Measurements from ENCODE around the gene SHISAL1.

Gene SHISAL1

DNA sequence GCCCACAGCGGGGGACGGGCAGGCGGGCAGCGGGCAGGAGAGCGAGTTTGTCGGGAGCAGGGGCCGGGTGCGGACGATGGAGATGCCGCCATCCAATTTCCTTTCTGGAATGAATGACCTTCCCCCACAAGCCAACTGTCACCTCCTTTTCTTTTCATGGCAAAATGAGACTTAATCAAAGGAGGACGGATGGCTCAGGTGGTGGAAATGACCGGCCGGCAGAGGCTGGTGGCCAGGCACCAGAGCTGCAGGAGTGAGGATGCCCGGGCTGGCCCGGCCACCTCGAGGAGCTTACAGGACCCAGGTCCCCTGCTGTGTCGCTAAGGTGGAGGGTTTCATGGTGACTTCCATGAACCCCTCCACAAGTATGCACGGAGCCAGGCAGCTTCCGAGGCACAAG is 11.7 kb downstream of the SHISAL1 start:
- no peak for DNase-seq (ENCODE audit: low spot score)

DNA sequence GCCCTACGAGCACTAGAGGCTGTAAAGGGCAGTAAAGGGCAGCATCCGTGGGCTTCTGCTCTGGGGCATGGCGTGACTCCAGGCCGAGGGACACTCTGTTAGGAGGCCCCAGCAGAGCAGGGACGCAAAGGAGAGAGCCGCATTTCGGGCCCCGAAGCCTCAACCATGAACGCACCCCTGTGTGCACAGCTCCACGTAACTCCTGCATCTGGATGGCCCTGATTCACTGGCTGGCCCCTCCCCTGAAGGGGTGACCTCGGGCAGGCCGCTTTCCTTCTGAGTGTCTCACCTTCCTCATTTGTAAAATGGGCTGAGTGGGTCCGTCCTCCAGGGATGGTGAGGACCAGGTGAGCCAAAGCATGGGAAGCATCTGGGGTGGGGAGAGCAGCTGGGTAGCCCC is 13.6 kb downstream of the SHISAL1 start:
- no peak for DNase-seq (ENCODE audit: low spot score)

DNA sequence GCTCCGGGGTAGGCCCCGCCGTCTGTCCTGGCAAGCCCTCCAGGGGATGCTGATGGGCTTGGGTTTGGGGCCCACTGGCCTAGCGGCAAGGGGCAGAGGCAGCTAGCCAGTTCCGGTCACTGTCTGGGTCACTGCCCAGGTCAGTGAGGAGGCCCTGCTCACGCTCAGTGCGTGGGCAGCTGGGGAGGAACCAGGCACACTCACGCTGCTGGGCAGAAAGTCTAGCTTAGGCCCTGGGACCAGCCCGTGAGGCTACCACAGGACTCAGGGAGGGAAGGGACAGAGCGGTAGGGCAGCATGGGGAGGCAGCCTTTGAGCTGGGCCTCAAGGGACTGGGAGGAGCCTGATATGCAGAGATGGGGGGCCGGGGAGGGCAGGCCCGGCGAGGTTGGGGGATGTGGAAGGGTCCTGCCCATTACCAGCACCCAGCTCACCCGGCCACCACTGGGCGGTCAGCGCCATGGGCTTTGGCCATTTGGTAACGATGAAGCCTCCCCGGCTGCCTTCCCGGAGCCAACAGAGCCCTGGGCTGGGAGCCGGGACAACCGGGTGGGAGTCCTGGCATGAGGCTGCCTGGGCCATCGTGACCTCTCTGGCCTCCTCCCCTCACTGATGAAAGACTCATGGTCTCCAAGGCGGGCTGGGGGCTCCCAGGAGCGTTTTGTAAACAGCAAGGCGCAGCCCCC is 14.2 kb downstream of the SHISAL1 start:
- DNase-seq (ENCODE audit: low spot score), result no peak

DNA sequence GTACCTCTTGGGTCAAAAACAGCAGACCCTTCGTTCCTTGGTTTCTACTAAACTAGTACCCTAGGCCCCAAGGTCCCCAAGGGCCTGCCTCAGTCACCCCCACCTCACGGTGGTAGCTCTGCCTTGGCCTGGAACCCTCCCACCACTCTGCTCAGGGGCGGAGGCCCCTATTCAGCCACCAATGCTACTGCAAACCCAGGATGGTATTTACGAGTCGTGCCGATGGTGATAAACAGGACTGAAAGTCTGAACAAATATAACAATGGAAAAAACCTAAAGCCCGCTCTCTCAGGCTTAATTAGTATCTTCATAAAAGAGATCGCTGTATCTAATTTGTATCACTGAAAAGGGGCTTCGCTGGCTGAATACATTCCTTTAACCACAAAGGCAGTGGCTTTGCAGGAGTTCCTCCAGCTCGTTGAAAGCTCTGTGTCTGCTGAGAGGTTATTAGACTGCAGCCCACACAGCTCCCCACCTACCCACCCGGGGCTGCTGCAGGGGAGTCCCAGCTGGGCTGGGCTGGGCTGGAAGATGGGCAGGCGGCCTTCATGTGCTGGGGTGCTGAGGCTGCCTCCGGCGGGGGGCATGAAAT is 15.2 kb downstream of the SHISAL1 start:
- DNase-seq (ENCODE audit: low spot score), result no peak

DNA sequence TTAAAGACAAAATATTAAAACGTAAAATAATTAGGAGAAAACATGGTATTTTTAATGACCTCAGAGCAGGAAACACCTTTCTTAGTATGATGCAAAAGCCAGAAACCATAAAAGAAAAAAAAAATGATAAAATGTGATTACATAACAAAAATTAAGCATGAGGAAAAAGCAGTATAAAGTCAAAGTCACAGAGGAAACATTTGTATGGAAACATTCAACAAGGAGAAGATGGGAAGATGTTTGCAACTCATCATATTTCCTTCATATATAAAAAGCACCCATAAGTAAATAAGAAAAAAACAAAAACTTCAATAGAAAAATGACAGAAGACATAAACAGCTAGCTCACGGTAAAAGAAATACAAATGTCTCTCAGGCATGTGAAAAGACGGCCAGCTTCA is 17.3 kb downstream of the SHISAL1 start:
- DNase-seq (ENCODE audit: low spot score), result no peak

DNA sequence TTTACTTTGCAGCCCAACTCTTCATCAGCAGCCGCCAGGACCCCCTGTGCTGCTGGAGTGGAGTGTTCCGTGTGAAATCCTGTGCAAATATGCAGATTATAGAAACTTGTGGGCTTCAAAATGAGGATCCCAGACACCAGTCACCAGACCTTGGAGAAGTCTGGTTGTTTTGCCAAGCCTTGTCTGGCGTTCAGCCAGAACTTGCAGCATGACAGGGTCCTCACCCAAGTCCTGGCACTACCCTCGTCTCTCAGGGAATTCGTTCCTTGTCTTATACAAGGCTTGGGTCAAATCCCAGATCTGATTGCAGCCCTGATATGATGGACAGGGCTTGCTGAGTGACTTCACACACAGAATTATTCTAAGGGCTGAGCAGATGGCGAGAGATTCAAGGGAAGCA is 18.9 kb downstream of the SHISAL1 start:
- no peak for DNase-seq (ENCODE audit: low spot score)

DNA sequence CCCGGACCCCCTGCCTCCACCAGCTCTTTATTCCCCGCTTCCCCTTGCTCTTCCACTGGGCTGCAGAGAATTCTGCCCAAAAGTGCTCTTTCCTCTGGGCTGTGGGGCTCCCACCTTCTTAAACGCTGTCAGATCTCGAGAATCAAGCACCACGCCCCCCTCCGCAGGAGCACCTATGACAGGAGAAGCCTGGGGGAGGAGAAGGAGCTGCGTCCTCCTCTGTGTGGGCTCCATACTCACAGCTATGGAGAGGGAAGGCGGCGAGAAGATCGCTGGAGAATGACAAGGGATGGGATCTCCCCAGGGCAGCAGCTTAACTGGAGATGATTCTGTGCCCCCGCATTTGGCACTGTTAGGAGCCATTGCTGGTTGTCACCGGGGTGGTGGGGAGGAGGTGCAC is 19.7 kb downstream of the SHISAL1 start:
- no peak for DNase-seq (ENCODE audit: low spot score)

DNA sequence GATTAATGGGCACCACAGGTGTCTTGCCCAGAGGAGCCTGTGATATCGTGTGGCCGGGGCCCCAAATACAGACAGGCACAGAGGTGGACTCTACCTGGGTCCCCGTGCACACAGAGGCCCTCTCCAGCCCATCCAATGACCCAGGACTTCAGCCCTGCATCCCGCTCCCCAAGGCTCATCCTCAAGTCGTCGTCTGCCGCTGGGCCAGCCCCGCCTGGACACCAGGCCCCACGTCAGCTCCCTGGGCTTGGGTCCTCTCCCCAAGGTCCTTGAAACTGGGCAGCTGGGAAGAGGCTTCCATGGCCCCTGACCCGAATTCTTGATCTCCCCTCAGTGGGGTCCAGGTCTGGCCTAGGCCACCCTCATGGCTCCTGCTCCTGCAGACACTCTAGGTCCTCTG is 20.2 kb downstream of the SHISAL1 start:
- DNase-seq (ENCODE audit: low spot score), result no peak

DNA sequence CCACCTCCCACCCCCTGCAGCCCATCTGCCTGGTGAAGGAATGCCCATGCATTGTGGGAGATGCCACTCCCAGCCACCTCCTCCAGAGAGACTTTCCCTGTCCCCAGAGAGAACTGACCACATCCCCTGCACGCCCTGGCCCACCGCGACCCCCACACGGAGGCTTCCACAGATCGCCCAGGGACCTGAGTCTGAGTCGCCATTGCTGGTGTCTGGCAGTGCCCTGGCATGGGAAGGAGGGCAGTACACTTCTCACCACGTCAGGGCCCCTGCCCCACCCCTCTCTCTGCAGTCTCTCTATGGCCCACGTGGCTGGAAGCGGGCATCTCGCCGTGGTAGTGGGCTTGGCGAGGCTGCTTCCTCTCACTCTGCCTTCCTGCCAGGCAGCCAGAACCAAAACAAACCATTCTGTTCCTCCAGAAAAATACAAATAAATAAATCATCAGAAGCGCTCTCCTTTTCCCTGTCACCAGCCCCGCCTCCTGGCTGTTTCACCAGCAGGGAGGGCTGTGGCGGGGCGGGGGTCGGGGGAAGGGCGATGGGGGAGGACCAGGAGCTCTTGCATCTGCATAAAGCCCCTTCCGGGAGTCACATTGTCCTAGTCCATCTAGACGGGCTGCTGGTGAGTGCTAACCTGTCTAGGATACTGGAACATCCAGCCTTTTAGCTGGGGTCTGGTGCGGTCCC is 20.9 kb downstream of the SHISAL1 start:
- no peak for DNase-seq (ENCODE audit: low spot score)

DNA sequence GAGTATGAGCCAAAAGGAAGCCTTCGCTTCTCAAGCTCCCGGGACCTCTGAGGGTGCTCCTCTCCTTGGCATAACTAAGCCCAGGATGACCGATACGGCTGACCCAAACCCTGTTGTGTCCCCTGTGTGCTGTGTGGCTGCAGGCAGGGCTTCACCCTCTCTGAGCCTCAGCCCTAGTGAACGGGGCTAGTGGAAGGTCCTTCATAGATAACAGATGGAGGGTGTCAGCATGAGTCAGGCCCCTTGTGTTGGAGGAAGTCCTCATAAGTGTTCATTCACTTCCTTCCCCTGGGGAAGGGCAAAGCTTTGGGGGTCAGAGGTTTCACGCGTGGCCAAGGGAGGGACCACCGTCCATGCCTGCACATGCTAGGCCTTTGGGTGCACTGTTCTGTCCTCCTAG is 21.5 kb downstream of the SHISAL1 start:
- DNase-seq (ENCODE audit: low spot score), result no peak

DNA sequence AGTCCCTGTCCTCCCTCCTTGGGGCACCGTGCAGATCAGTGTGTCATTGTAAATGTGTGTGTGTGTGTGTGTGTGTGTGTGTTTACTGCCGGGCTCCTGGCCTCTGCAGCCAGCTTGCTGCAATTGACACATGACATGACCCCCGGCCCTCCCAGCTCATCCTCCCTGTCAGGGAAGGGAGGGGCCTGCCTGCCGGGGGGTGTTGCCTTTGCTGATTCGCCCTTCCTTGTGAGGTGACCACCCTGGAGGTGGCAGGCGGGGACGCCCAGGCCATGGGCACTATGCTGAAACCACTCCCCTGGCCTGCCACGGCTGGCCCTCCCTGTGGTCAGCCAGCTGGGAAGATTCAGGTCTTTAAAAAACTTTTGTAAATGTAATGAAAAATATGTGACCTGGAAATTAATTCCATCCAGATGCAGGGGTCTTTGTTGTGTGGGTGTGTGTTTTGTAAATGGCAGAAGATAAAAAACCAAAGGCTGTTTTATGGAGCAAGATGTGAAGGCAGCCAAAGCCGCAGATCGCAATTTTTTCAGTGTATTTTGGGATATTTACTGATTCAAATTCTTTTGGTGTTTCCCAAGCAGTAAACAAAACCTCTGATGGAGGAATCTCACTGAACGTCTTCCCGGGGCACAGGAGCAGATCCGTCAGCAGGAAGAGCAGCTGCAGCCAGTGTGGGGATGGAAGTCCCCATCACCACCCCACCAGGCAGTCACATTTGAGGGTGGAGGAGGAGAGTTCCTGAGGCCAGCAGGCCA is 23.2 kb downstream of the SHISAL1 start:
- DNase-seq (ENCODE audit: low spot score), result no peak

DNA sequence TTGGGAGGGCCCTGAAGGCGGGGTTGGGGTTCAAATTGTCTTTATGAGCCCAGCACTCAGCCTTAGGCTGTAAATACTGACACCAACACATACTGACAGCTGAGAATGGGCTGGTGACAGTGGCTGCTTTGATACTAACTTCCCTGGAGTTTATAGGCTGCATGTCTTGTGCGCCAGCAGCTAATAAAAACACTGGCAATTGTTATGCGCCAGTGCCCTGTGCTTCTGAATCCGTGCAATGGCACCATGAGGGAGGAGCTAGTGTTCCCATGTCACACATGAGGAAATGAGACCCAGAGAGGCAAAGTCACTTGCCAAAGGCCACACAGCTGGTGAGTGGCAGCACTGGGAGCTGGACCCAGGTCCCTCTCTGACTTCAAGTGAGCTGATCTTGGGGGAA is 23.8 kb downstream of the SHISAL1 start:
- DNase-seq (ENCODE audit: low spot score), result no peak

DNA sequence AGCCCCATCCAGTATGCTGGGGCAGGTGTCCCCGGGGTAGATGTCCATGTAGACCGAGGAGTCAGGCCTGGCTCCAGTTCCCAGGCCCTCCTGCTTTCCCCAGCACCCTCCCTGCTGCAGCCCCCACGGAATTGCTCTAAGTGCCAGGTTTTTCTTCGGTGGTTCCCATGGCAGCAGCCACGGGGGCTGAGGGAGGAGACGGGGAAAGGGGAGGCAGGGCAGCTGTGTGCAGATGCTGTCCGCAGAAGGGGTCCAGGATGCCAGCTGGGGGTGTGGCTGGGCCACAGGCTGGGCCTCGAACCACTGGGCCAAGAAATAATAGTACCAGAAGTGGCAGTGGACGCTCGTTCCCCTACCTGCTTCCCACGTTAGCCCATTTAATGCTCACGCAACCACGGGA is 25.0 kb downstream of the SHISAL1 start:
- DNase-seq (ENCODE audit: low spot score), result no peak

DNA sequence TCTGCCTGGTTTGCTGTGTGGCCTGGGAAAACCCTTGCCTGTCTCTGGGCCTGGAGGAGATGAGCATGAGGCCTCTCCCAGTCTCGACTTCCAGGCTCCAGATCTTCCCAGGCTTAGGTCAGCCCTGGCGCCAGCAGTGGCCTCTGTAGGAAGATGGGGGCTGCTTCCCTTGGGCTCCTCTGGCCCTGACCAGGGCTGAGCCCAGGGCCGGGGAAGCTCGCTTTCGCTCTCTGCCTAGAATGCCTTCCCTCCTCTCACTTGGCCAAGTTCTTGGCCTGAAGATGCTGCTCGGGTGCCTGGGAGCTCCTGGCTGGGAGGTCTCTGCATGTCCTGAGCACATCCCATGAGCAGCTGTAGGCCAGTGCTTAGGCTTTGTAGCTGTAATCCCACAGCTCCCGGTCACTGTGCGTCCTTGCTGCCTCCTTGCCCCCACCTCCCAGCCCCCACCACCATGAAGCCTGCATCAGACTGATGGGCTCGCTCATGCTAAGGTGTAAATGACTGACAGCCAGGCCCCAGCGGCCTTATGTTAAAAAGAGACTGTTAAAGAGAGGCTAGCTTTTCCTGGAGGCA is 25.5 kb downstream of the SHISAL1 start:
- no peak for DNase-seq (ENCODE audit: low spot score)

DNA sequence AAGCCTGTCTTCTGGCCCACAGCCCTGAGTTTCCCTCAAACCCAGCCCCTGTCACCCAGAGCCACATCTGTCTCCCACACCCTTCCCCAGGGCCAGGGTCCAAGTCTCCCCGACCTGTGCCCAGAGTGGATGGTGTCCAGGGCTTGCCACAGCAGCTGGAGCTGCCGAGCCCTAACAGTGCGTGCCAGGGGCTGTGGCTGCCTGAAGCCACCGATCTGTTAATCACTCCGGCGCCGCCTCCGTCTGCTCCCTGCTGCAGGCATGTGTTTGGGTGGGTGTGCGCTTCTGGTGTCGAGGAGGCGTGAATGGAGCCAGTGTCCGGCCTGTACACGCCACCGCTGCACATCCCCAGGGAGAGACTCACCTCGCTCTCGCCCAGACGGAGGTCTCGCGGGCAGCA is 26.1 kb downstream of the SHISAL1 start:
- DNase-seq (ENCODE audit: low spot score), result no peak

DNA sequence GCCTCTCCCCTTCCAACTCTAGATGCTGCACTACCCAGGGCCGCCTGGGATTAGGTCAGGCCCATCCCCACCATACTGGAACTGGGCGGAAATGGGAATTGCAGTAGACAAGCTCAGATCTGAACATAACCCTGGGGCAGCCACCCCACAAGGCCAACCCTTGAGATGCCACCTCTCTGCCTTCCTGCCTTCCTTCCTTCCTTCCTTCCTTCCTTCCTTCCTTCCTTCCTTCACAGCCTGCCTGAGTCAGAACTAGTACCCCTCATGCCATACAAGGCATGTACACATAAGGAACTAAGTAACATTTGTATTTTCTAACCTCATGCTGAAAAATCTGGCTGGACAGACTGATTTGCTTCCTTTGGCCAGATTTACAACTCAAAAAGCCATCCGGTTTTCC is 28.0 kb downstream of the SHISAL1 start:
- DNase-seq (ENCODE audit: low spot score), result no peak

DNA sequence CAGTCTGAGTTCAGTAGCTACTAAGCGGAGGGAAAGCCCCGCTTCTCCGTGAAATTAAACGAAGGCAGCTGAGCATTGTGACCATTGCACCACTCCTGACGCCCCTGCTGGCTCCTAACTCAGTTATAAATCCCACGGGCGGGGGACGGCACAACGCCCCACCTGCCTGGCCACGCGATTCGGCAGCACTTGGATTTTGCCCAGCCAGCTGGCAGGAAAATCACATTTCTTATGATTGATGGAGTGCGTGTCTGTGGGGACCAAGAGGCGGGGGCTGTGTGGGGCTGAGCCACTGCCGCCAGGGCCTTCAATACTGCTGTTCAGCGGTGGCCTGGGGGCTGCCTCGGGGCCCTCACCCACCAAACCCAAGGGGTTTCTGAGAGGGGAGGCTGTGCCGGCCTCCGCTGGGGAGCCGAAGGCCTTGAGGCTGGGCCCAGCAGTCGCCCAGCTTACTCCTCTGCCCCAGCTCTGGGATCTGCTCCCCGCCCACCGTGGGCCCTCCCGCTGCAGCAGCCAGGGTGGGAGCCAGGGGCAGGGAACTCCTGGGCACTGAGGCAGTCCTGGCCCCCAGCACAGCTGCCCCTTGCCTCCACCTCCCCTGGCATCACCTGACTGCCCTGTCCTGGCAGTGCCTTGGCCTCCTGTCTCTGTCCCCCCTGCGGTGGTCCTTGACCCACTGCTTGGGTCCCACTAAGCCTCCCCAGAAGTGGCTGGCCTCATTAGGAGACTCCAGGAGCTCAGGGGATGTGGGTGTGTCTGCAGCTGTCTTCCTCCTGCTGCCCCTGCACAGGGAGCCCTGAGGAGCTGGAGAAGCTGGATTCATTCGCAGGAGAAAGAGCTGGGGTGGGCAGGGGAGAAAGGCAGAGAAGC is 30.7 kb downstream of the SHISAL1 start:
- DNase-seq (ENCODE audit: low spot score), result no peak

DNA sequence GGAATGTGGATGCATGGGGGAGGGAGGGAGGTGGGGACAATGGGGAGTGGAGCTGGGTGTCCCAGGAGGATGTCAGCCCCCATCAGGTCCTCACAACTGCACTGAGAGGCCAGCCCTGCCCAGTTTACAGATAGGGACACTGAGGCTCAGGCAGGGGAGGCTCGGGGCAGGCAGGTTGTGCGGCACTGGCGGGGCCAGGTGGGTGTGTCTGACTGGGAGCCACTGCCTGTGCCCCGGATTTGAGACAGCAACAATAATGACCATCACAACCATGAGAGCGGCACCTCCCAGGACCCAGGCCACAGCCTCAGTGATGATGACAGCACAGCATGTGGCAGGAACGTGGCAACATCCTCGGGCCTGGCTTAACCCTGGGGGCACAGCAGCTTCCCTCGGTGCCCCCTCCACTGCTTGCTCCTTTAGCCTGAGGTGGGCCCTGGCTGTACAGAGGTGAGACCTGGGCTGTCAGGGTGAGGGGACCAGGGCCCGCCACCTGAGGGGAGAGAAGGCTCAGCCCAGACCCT is 32.0 kb downstream of the SHISAL1 start:
- no peak for DNase-seq (ENCODE audit: low spot score)

DNA sequence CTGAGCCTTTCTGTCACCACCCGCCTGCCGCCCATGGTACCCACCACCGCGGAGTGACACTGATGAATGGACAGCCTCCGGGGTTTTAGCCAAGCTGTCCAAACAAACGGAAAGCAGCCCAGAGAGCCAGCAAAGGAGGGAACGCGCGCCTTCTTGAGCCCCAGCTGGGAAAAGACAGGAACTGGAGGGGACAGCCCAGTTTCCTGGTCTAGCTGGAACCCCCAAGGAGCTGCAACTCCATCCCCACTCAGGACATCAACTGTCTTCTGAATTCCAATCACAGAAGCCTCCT is 33.7 kb downstream of the SHISAL1 start:
- DNase-seq (ENCODE audit: low spot score), result no peak

DNA sequence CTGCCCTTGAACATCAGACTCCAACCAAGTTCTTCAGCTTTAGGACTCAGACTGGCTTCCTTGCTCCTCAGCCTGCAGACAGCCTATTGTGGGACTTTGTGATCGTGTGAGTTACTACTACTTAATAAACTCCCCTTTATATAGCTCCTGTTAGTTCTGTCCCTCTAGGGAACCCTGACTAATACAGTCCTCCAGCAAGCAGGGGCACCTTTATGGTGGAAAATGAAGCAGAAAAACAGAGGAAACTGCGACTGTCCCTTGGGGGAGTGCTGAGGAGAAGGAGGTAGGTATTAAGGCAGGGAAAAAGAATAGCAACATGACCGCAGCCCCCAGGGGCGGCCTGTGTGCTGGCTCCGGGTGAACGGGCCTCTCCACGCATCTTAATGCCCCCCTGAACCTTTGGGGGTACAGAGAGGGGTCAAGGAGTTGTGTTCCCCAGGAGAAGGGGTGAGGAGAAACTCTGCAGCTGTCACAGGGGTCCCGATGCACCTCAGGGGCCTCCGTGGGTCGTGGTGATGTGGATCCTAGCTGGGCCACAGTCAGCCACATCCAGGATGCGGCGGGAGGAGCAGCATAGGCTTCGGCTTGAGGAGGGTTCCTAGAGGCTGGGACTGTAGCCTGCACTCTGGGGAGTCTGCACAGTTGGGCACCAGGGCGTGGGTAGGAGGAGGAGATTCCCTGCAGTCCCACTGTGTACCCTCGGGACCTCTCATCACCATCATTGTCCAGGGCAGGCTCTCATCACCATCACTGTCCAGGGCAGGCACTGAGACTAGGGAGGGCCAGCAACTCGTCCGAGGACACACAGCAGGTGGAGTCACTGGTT is 34.3 kb downstream of the SHISAL1 start:
- DNase-seq (ENCODE audit: low spot score), result no peak
